Nephron progenitor cell (in vitro differentiated cells): ENCODE measurements around the gene GPM6B.

Experiments
- DNase-seq: peaks from one replicate; pipeline ENCODE4 v3.0.0; 2021
- H3K27ac Mint-ChIP-seq: 2 replicates; pipeline ENCODE4 v1.8.0; 2021; ENCODE audit warnings: mild to moderate bottlenecking, moderate library complexity, mixed read lengths
- H3K27me3 Mint-ChIP-seq: 2 replicates; pipeline ENCODE4 v1.8.0; 2021; ENCODE audit warnings: mild to moderate bottlenecking, low read depth, mixed read lengths; ENCODE audit not compliant: poor library complexity
- H3K36me3 Mint-ChIP-seq: 2 replicates; pipeline ENCODE4 v1.8.0; 2021; ENCODE audit warnings: low read depth, mixed read lengths
- H3K4me1 Mint-ChIP-seq: 2 replicates; pipeline ENCODE4 v1.8.0; 2021; ENCODE audit warnings: mixed read lengths
- H3K4me3 Mint-ChIP-seq: 2 replicates; pipeline ENCODE4 v1.8.0; 2021; ENCODE audit warnings: mild to moderate bottlenecking, moderate library complexity, mixed read lengths
- H3K9me3 Mint-ChIP-seq: 2 replicates; pipeline ENCODE4 v1.8.0; 2021; ENCODE audit warnings: mild to moderate bottlenecking, moderate library complexity, mixed read lengths
- TF ChIP-seq, protein P1 (sequence below): fragments of 200-600 bp; sonication (generic); IDR thresholded peaks from 2 replicates; pipeline ENCODE4 v1.5.0; 2021; ENCODE audit warnings: antibody characterized with exemption

Gene GPM6B, protein sequence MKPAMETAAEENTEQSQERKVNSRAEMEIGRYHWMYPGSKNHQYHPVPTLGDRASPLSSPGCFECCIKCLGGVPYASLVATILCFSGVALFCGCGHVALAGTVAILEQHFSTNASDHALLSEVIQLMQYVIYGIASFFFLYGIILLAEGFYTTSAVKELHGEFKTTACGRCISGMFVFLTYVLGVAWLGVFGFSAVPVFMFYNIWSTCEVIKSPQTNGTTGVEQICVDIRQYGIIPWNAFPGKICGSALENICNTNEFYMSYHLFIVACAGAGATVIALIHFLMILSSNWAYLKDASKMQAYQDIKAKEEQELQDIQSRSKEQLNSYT

DNA sequence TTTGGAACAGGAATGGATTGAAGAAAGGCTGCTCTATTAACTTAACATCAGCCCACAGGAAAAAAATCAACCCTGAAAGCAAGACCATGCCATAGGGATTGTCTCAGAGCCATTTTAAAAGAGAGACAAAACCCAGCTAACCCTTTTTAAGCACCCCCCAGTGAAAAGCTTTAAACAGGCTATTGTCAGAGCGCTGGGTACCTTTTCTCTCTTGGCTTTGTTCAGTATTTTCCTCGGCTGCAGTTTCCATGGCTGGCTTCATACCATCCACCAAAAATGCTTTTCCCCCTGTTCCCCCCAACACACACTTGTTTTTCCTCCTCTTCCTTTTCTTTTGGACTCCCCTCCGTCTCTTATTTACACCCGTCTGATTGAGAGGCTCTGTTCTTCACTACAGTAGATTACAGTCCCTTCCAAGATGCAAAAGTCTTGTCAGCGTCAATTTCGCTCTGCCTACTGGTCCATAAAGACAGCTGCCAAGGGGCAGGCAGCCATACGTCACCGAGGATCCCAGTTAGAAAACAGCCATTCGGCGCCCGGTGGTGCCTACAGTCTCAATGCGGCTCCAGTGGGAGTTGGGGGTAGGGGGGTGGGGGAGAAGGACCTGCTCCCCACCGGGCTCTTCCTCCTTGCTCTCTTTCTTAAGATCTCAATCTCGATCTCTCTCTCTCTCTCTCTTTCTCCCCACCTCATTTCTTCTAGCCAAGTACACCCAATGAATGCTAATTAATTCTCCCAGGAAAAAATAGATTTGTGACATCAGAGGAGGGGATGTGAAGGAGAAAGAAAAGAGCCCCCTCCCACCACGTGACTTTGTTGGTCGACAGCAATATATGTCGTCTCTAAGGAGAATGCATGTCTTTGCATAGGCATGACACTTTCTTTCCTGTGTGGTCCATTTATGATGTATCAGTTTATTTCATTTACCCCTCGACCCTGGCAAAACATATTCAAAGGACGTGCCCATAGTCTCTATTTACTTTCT lies at the start of gene GPM6B:
GPM6B (minus strand) TSS at position 451 of the 985 bp plus-strand sequence; CDS start at position 262, 189 bp downstream.
- TF ChIP-seq, protein P1, sequence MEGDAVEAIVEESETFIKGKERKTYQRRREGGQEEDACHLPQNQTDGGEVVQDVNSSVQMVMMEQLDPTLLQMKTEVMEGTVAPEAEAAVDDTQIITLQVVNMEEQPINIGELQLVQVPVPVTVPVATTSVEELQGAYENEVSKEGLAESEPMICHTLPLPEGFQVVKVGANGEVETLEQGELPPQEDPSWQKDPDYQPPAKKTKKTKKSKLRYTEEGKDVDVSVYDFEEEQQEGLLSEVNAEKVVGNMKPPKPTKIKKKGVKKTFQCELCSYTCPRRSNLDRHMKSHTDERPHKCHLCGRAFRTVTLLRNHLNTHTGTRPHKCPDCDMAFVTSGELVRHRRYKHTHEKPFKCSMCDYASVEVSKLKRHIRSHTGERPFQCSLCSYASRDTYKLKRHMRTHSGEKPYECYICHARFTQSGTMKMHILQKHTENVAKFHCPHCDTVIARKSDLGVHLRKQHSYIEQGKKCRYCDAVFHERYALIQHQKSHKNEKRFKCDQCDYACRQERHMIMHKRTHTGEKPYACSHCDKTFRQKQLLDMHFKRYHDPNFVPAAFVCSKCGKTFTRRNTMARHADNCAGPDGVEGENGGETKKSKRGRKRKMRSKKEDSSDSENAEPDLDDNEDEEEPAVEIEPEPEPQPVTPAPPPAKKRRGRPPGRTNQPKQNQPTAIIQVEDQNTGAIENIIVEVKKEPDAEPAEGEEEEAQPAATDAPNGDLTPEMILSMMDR, result no peak
- Mint-ChIP-seq H3K27me3 (no peaks in the 10 kb centered on the region), H3K27ac (peak within 1 kb of the TSS; percentile 73), H3K36me3 (peaks cover 5% of the 10 kb centered on the region), H3K4me1 (peaks cover 9% of the 10 kb centered on the region), H3K4me3 (peak within 1 kb of the TSS; percentile 74), H3K9me3 (peaks cover 45% of the 10 kb centered on the region)
- DNase-seq, result peak; percentile 15

DNA sequence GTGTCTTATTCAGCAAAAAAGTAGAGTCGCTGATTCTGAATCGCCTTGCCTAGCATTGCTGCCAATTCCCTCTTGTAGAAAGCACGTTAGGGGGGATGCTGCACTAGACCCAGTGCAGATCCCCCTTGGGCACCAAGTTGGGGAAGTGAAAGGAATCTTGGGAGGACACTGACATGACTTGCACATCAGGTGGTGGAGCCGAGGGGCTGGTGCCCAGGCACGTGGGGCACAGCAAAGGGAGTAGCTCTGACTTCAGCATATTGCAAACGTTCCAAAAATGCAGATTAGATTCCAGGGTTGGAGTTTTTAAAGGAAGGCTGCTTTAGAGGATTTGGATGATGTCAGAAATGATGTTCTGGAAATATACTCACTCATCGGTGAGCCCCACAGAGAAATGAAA lies 47.4 kb upstream of the GPM6B start:
- DNase-seq, result no peak
- no peaks in the 10 kb centered on the region for H3K27me3 Mint-ChIP-seq
- H3K9me3 Mint-ChIP-seq, result peaks cover 31% of the 10 kb centered on the region
- H3K4me3 Mint-ChIP-seq, result no peak overlapping the region
- H3K27ac Mint-ChIP-seq, result no peak overlapping the region
- no peaks in the 10 kb centered on the region for H3K4me1 Mint-ChIP-seq
- TF ChIP-seq, protein P1, result no peak
- H3K36me3 Mint-ChIP-seq, result no peaks in the 10 kb centered on the region

DNA sequence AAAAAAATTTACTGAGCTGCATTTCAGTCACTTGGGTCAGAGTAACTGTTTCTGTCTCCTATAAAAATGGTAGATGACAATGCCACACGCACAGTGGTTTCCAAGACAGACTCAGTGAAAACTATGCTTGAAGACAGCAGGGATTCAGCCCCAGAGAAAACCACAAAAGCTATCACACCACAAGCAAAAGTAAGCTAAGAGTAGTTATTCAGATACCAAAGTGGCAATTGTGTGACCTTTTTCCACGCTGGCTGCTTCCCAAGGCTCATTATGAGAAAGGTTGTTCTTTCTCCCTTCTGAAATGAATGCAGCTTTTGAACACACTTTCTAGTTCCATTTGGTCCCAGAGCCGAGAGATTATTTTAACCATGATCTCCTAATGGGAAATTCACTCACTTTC lies 46.4 kb upstream of the GPM6B start:
- Mint-ChIP-seq H3K27ac (no peak overlapping the region), H3K4me3 (no peak overlapping the region), H3K36me3 (no peaks in the 10 kb centered on the region), H3K9me3 (peaks cover 31% of the 10 kb centered on the region), H3K27me3 (no peaks in the 10 kb centered on the region), H3K4me1 (no peaks in the 10 kb centered on the region)
- TF ChIP-seq, protein P1, result no peak
- DNase-seq, result no peak

DNA sequence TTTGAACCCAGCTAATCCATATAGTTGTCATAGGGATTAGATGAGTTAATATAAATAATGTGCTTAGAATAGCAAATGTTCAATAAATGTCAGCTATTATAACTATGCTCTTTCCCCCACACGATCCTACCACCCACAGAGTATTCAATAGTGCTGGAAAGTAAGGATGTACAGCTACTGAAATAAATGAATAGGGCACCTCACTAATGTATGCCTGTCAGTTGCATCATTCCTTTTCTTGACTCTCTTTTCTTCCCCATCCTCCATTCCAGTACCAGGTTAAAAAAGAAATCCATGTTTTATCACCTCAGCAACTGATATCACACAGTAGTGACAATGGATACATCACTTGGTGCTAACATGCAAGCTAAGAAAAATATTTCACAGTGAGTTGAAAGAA lies 42.8 kb upstream of the GPM6B start:
- peaks cover 31% of the 10 kb centered on the region for H3K9me3 Mint-ChIP-seq
- no peaks in the 10 kb centered on the region for H3K36me3 Mint-ChIP-seq
- TF ChIP-seq, protein P1, result no peak
- no peak for DNase-seq
- H3K27ac Mint-ChIP-seq, result no peak overlapping the region
- no peaks in the 10 kb centered on the region for H3K27me3 Mint-ChIP-seq
- no peak overlapping the region for H3K4me3 Mint-ChIP-seq
- H3K4me1 Mint-ChIP-seq, result no peaks in the 10 kb centered on the region

DNA sequence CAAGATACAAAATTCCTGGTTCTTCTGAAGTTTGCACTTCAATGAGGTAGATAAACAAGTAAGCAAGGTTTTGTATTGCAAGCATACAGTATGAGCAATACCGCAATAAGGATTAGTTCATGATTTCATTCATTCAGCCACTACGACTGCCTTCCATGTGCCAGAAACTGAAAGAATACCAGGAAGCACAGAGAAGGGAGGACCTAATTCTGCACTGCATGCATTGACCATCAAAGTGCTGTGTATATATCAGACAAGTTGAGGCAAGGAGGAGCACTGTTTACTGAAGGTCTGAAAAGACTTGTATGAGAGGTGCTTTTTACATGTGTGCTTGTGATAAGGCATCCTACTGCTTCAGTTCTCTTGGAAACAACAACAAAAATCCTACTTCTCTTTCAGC lies 40.9 kb upstream of the GPM6B start:
- Mint-ChIP-seq H3K9me3 (peaks cover 25% of the 10 kb centered on the region), H3K27me3 (no peaks in the 10 kb centered on the region), H3K36me3 (no peaks in the 10 kb centered on the region), H3K27ac (no peak overlapping the region), H3K4me1 (no peaks in the 10 kb centered on the region), H3K4me3 (no peak overlapping the region)
- DNase-seq, result no peak
- TF ChIP-seq, protein P1, result no peak
